Muscle of leg (tissue), 11 donors: Measurements from ENCODE around the gene BCAS3. TPM values are rescaled to one million over a fixed set of nuclear protein-coding genes. Genes with fewer than 3 reads are reported as not detected.
A peak's percentile ranks its signal among the peaks of the same experiment; 100 is the strongest.

Experiments used
- DNase-seq: peaks from one replicate; pipeline ENCODE4 v3.0.0; 2013
- H3K27ac ChIP-seq: one replicate; pipeline ENCODE4 v1.5.1; 2013; ENCODE audit warnings: mild to moderate bottlenecking, low read length, control low read depth
- H3K27me3 ChIP-seq: one replicate; pipeline ENCODE4 v1.6.1; 2013; ENCODE audit warnings: low read length; ENCODE audit not compliant: control insufficient read depth, insufficient read depth
- H3K36me3 ChIP-seq: one replicate; pipeline ENCODE4 v1.6.1; 2013; ENCODE audit warnings: low read length; ENCODE audit not compliant: control insufficient read depth, insufficient read depth
- H3K4me1 ChIP-seq: one replicate; pipeline ENCODE4 v1.6.1; 2013; ENCODE audit warnings: low read length; ENCODE audit not compliant: control insufficient read depth, insufficient read depth
- H3K4me3 ChIP-seq: one replicate; pipeline ENCODE4 v1.5.1; 2013; ENCODE audit warnings: low read length, control low read depth
- H3K9me3 ChIP-seq: replicated peaks from 2 replicates; pipeline ENCODE4 v1.6.1; 2013; ENCODE audit warnings: low read depth, low read length; ENCODE audit not compliant: control insufficient read depth
- WGBS: methylation state at CpG from one replicate; pipeline ENCODE4 v1.1.5; 2013; ENCODE audit warnings: missing lambda C conversion rate; ENCODE audit not compliant: insufficient coverage; 5-methylcytosine and 5-hydroxymethylcytosine counted together
- polyA plus RNA-seq, 8 donors: library from polyadenylated mRNA; unstranded; fragments of 120-200 nt; gene quantifications; one replicate each; pipeline versions ENCODE4 v1.2.1 to v1.2.3, GENCODE V29; 2013; ENCODE audit warnings: inconsistent platforms in 1 of 8, low replicate concordance in 1 of 8; ENCODE audit not compliant: insufficient read length in 8 of 8, insufficient read depth in 1 of 8
- total RNA-seq: library from RNA; stranded (reverse); fragments of 120-200 nt; gene quantifications from one replicate; pipeline ENCODE4 v1.2.4, GENCODE V29; 2013

The BCAS3 gene
- total and polyA plus RNA-seq, 9 donors = 7.6 to 15.8 (median 9.5) TPM

DNA sequence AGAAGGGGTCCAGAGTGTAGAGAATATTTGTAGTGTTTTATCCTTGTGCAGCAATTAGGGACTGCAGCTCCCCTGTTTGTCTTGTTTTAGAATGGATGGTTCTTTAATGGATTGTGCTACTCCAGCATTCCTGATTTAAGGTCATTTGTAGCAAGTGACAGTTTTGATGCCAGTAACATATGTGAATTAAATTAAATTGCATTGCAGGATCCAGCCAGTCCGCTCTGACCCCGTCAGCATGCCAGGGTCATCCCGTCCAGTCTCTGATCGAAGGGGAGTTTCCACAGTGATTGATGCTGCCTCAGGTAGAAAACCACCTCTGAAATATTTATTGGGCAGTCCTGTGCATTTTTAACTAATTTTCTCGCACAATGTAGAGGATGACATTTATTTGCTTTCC lies 406.6 kb downstream of the BCAS3 start:
- DNase-seq = no peak
- H3K27me3 ChIP-seq = no peaks in the 10 kb centered on the region
- no peaks in the 10 kb centered on the region for H3K36me3 ChIP-seq
- H3K9me3 ChIP-seq = no peaks in the 10 kb centered on the region
- H3K4me3 ChIP-seq = no peak overlapping the region
- 71% methylated on average over 4 of the region's 5 CpGs for WGBS
- no peak overlapping the region for H3K27ac ChIP-seq
- no peaks in the 10 kb centered on the region for H3K4me1 ChIP-seq

DNA sequence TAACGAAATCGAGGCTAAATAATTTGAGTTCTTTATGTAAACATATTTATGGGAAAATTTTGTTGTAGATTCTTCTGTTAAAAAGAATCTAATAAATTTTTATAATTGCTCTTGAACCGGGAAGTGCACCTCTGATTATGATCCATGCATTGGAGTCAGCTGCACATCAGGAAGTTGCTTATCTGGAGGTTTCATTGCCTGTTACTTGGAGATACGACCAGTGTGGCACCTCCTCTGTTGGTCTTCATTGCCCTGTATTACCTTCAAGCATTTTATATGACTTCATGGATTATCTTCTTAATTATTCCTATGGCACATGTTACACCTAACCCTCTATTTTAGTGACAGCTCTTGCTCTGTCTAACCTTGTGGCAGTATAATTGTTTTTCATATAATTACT lies 409.4 kb downstream of the BCAS3 start:
- DNase-seq = no peak
- no peak overlapping the region for H3K4me3 ChIP-seq
- 60% methylated on average over 1 of the region's 4 CpGs for WGBS
- no peaks in the 10 kb centered on the region for H3K4me1 ChIP-seq
- peaks cover 3% of the 10 kb centered on the region for H3K9me3 ChIP-seq
- no peak overlapping the region for H3K27ac ChIP-seq
- no peaks in the 10 kb centered on the region for H3K36me3 ChIP-seq
- no peaks in the 10 kb centered on the region for H3K27me3 ChIP-seq

DNA sequence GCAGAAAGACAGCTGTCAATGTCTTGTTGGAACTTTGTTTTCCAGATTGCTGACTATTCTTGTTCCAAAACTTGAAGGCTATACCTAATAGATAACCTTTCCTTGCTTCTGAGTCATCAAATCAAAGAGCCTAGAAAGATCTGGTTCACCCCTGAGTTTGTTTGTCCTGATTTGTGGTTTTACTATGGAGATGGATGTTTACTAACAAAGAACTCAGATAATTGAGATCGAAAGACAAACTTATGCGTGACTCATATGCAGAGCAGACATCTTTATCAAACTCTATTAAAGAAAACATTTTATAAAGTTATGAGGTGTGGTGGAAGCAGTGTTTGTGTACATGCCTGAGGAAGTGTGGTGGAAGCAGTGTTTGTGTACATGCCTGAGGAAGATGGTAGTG lies 410.9 kb downstream of the BCAS3 start:
- no CpG with 5 or more reads among the region's 2 CpGs for WGBS
- Histone ChIP-seq H3K27ac (no peak overlapping the region), H3K4me3 (no peak overlapping the region), H3K4me1 (no peaks in the 10 kb centered on the region), H3K9me3 (peaks cover 5% of the 10 kb centered on the region), H3K27me3 (no peaks in the 10 kb centered on the region), H3K36me3 (no peaks in the 10 kb centered on the region)
- DNase-seq = no peak

DNA sequence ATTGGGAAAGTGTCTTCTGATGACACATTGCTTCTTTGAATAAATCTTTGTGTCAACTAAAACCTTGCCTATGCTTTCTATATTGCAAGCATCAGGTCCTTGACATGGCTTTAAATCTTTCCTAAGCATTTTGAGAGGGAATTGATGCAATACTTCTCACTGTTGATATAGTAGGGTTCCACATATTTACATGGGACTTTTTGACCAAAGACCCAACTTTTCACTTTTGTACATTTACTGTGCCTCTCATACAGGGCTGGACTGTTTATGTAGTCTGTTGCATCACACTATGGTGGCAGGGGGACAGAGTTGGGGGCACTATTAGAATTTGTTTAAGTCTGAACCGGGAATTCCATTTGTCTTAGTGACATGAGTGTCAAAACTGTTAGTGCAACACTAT lies 413.4 kb downstream of the BCAS3 start:
- Histone ChIP-seq H3K27me3 (no peaks in the 10 kb centered on the region), H3K4me1 (no peaks in the 10 kb centered on the region), H3K27ac (no peak overlapping the region), H3K4me3 (no peak overlapping the region), H3K9me3 (peaks cover 5% of the 10 kb centered on the region), H3K36me3 (no peaks in the 10 kb centered on the region)
- no peak for DNase-seq
- WGBS = no CpG with 5 or more reads among the region's 1 CpG

DNA sequence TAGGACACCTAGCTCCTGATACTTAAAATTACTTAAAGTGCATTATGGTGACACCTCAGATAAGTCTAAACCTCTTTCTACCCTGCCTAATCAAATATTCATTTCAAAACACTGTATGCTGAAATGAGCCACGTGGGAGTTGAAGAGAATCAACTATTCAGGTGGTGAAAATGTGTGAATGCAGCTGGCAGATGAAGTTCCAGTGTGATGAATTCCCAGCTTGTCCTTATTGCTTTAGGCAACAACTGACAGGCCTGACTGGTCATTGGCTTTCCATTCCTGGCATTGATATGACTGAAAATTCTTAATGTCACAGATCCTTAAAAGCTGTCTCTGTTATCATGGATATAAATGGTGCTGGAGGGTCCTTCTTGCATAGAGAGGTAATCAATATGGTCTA lies 420.1 kb downstream of the BCAS3 start:
- Histone ChIP-seq H3K27ac (no peak overlapping the region), H3K36me3 (no peaks in the 10 kb centered on the region), H3K27me3 (no peaks in the 10 kb centered on the region), H3K4me3 (no peak overlapping the region), H3K9me3 (no peaks in the 10 kb centered on the region), H3K4me1 (no peaks in the 10 kb centered on the region)
- WGBS = no CpG with 5 or more reads among the region's 1 CpG
- no peak for DNase-seq

DNA sequence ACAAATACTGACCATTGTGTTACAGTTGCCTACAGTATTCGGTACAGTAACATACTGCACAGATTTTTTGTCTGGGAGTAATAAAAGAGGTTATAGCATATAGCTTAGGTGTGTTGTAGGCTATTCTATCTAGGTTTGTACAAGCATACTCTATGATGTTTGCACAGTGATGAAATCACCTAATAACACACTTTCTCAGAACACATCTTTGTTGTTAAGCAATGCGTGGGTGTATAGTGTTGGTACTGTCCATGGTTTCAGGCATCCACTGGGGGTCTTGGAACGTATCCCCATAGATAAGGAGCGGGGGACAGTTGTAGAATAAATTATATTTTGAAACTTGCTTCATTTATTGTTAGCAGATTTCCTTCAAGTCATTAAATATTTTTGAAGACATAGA lies 428.7 kb downstream of the BCAS3 start:
- no peaks in the 10 kb centered on the region for H3K27me3 ChIP-seq
- no peaks in the 10 kb centered on the region for H3K9me3 ChIP-seq
- H3K27ac ChIP-seq = no peak overlapping the region
- no CpG with 5 or more reads among the region's 4 CpGs for WGBS
- DNase-seq = no peak
- H3K4me3 ChIP-seq = no peak overlapping the region
- H3K4me1 ChIP-seq = no peaks in the 10 kb centered on the region
- no peaks in the 10 kb centered on the region for H3K36me3 ChIP-seq

DNA sequence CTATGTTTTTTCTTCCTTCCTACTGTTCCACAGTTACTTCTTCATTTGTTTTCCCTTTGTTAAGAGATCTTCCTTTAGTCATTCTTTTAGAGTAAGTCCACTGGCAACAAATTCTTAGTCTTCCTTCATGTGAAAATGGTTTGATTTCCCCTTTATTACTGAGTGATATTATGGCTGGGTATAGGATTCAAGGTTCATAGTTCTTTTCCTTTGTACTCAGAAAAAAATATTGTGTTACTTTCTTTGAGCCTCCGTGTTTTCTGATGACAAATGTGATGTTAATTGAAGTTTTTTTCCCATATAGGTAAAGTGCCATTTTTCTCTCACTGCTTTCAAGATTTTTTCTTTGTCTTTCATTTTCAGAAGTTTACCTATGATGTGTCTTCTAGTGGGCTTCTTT lies 438.9 kb downstream of the BCAS3 start:
- no peak overlapping the region for H3K4me3 ChIP-seq
- H3K27me3 ChIP-seq = no peaks in the 10 kb centered on the region
- H3K4me1 ChIP-seq = no peaks in the 10 kb centered on the region
- no peak overlapping the region for H3K27ac ChIP-seq
- no peak for DNase-seq
- no CpG with 5 or more reads among the region's 1 CpG for WGBS
- peaks cover 3% of the 10 kb centered on the region for H3K9me3 ChIP-seq
- H3K36me3 ChIP-seq = no peaks in the 10 kb centered on the region

DNA sequence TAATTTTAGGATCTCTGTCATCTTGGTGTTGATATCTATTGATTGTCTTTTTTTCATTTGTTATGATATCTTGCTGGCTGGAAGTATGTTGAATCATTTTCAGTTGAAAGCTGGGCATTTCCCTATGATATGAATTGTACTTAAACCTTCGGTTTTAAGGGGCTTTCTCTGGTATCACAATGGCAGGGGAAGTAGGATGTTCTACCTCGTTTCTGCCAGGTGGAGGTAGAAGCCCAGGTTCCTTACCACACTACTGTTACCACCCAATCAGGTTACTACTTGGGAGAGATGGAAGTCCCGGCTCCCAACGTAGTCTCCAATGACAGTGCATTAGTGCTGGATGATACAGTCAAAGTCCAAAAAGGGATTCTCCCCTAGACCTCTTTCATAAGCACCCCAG lies 440.3 kb downstream of the BCAS3 start:
- Histone ChIP-seq H3K36me3 (no peaks in the 10 kb centered on the region), H3K4me1 (no peaks in the 10 kb centered on the region), H3K9me3 (peaks cover 3% of the 10 kb centered on the region), H3K4me3 (no peak overlapping the region), H3K27ac (no peak overlapping the region), H3K27me3 (no peaks in the 10 kb centered on the region)
- no CpG with 5 or more reads among the region's 4 CpGs for WGBS
- DNase-seq = no peak

DNA sequence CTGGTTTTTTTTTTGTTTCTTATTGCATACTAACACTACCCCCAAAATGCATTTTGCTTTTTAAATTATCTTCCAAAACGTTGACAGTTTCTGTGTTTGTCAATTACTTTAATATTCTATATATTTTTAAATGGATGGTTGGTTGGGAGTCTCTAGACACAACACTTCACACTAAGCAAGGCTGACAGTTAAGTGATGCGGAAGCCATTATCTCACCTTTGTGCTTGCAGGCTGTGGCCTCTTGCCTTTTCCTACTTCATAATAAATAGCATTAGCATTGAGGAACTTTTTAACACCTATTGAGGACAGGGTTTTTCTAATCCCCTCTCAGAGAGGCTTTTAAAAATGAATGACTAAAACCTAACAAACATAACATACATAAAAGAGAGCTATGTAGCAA lies 441.2 kb downstream of the BCAS3 start:
- no peaks in the 10 kb centered on the region for H3K27me3 ChIP-seq
- H3K9me3 ChIP-seq = peaks cover 3% of the 10 kb centered on the region
- H3K36me3 ChIP-seq = no peaks in the 10 kb centered on the region
- no peak overlapping the region for H3K27ac ChIP-seq
- no peak overlapping the region for H3K4me3 ChIP-seq
- no CpG with 5 or more reads among the region's 2 CpGs for WGBS
- no peak for DNase-seq
- H3K4me1 ChIP-seq = no peaks in the 10 kb centered on the region

DNA sequence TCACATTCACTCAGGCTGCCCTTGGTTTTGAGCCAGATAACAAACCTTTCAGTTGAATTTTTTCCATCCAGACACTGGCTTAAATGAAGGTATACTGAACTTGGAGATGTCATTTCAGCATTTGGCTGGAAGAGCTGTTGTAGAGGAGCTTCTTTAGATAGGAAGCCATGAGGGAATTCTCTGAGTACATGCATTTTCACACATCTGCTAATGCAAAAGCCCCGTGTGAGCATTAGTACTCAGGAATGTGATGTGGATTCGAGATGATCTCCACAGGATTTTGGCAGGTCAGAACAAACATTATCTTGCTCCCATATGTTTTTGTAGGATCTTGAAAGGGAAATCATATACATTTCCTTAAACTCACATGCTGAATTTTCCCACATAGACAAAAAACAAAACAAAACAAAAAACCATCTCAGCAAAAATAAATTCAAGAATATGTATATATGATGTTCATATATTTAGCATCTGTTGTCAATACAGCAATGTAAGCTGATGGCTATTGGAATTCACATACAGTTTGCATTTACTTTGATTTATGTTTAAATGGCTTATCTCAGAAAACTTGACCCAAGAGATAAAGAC lies 444.8 kb downstream of the BCAS3 start:
- Histone ChIP-seq H3K27ac (peak overlapping the region; percentile 56), H3K36me3 (no peaks in the 10 kb centered on the region), H3K4me3 (no peak overlapping the region), H3K4me1 (peaks cover 2% of the 10 kb centered on the region), H3K27me3 (no peaks in the 10 kb centered on the region), H3K9me3 (no peaks in the 10 kb centered on the region)
- WGBS = no CpG with 5 or more reads among the region's 2 CpGs
- peak; percentile 73 for DNase-seq

DNA sequence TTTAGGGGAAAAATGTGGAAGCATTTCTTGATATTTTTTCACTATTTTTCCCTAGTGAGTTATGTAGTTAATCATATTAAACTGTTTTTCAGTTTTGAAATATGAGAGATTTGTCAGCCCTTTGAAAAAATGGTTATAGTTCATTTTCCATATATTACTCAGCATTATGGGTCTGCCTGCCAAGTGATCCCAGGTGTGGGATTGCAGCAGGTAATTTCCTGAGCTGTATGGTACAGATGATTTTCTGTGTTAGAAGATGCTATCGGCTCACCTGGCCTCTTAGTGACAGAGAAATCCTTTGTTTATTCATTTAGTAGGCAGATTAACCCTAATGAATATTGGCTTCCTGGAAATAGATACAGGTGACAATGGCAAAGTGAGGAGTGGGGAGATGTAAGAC lies 446.9 kb downstream of the BCAS3 start:
- peaks cover 9% of the 10 kb centered on the region for H3K4me1 ChIP-seq
- no CpG with 5 or more reads among the region's 1 CpG for WGBS

More for the DNA sequence above, 446.9 kb downstream of the BCAS3 start:
- DNase-seq = no peak
- Histone ChIP-seq H3K4me3 (no peak overlapping the region), H3K27me3 (no peaks in the 10 kb centered on the region), H3K27ac (no peak overlapping the region), H3K9me3 (no peaks in the 10 kb centered on the region), H3K36me3 (no peaks in the 10 kb centered on the region)
